HG03378 (cell line): ENCODE data around the gene GMPPB.
"Not testable (repeated sequence)": the region's sequence is repeated elsewhere in the genome, so short reads cannot be mapped to it uniquely, and the experiment has no call there.

Experiments
- ATAC-seq: cut with Tn5 transposase; IDR thresholded peaks from one replicate; pipeline ENCODE4 v1.9.1; 2021; ENCODE audit warnings: mild to moderate bottlenecking, moderate library complexity; ENCODE audit not compliant: unreplicated experiment

Gene GMPPB

GRCh38 chr3:49694409-49695070 lies 29.2 kb downstream of the GMPPB start:
- ATAC-seq: not testable (repeated sequence)

- ATAC-seq: not testable (repeated sequence)
Observed at GRCh38 chr3:49691481-49691880, 32.3 kb downstream of the GMPPB start.

- ATAC-seq: not testable (repeated sequence)
Observed at GRCh38 chr3:49690856-49691255, 32.9 kb downstream of the GMPPB start.

- not testable (repeated sequence) for ATAC-seq
Observed at GRCh38 chr3:49689908-49690624, 33.7 kb downstream of the GMPPB start.

GRCh38 chr3:49689046-49689907 lies 34.5 kb downstream of the GMPPB start, which contains the start of the genes MST1 and RNF123:
Gene MST1, minus strand, starts transcription at chr3:49689474. Its CDS starts 783 bp downstream, at chr3:49688691.
Gene RNF123, plus strand, starts transcription at chr3:49689557. Its CDS starts 1,609 bp downstream, at chr3:49691166.
- peak; percentile 36 for ATAC-seq

GRCh38 chr3:49688338-49689045 lies 35.3 kb downstream of the GMPPB start:
- ATAC-seq: not testable (repeated sequence)

- ATAC-seq: not testable (repeated sequence)
Observed at GRCh38 chr3:49687424-49687795, 36.3 kb downstream of the GMPPB start.

- not testable (repeated sequence) for ATAC-seq
Observed at GRCh38 chr3:49686769-49687423, 36.9 kb downstream of the GMPPB start.

GRCh38 chr3:49686346-49686745 lies 37.4 kb downstream of the GMPPB start:
- ATAC-seq: not testable (repeated sequence)

- not testable (repeated sequence) for ATAC-seq
Observed at GRCh38 chr3:49685846-49686245, 37.9 kb downstream of the GMPPB start.

- ATAC-seq: not testable (repeated sequence)
Observed at GRCh38 chr3:49685103-49685502, 38.6 kb downstream of the GMPPB start.

GRCh38 chr3:49684453-49684852 lies 39.3 kb downstream of the GMPPB start:
- ATAC-seq: not testable (repeated sequence)

GRCh38 chr3:49683162-49683561 lies 40.6 kb downstream of the GMPPB start:
- ATAC-seq: no peak

GRCh38 chr3:49681543-49681942 lies 42.2 kb downstream of the GMPPB start:
- ATAC-seq: no peak

GRCh38 chr3:49681232-49681522 lies 42.6 kb downstream of the GMPPB start:
- no peak for ATAC-seq

- ATAC-seq: no peak
Observed at GRCh38 chr3:49680493-49681231, 43.1 kb downstream of the GMPPB start.

GRCh38 chr3:49675912-49676311 lies 47.8 kb downstream of the GMPPB start:
- no peak for ATAC-seq

GRCh38 chr3:49674497-49674983 lies 49.2 kb downstream of the GMPPB start:
- peak; percentile 29 for ATAC-seq

GRCh38 chr3:49673715-49674496 lies 49.8 kb downstream of the GMPPB start, which contains the start of gene APEH:
Gene APEH, plus strand, starts transcription at chr3:49674351. Its CDS starts 51 bp downstream, at chr3:49674402.
- ATAC-seq: peak; percentile 56
